GM19395 (cell line): ENCODE data around the gene MT1M.
"Not testable (repeated sequence)": the region's sequence is repeated elsewhere in the genome, so short reads cannot be mapped to it uniquely, and the experiment has no call there.

Source experiments
- ATAC-seq: cut with Tn5 transposase; IDR thresholded peaks from one replicate; pipeline ENCODE4 v1.9.1; 2021; ENCODE audit warnings: mild to moderate bottlenecking, moderate library complexity; ENCODE audit not compliant: unreplicated experiment

MT1M gene

DNA sequence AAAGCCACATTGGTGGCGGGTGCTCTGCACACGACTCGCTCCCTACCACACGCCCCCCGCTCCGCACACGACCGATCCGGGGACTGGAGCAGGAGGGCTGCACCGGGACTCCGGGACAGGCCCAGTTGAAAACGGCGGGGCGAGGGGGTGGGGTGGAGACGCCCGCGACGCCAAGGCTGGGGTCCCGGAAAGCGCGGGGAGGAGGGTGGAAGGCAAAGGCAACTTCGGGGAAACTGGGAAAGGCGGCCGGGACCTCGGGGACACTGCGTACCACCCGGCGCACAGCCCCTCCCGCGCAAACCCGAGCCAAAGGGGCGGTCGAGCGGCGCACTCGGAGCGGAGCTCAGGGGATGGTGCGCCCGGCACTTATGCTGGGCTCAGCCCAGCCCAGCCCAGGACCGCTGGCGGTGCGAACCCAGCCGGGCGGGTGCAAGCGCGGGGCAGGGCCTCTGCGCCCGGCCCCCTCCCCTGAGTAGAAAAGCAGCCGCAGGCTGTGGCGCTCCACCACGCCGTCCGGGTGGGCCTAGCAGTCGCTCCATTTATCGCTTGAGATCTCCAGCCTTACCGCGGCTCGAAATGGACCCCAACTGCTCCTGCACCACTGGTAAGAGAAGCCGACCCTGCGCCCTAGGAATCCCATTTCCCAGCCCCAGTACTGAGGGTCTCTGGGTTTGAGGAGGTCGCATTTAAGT lies at the start of gene MT1M:
Gene MT1M, plus strand, starts transcription at position 504 of the 692 bp plus-strand sequence. Its CDS starts 73 bp downstream, at position 577.
- no peak for ATAC-seq

DNA sequence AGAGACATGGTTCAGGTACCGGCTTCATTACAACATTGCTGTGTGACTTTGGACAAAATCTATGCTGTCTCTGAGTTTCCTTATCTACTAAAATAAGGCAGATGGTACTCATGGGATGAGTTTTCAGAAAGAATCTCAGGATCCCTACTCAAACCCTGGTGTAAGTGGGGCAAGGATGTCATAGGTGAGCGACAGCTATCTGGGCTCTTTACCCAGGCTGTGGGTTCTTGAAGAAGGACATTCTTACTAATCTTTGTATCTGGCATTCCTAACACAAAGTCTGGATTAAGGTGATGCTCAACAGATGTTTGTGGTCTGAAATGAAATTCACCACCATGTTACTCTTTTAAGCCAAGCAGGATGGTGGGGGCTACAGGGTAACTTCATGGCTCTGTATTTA lies 49.5 kb upstream of the MT1M start:
- ATAC-seq: not testable (repeated sequence)

DNA sequence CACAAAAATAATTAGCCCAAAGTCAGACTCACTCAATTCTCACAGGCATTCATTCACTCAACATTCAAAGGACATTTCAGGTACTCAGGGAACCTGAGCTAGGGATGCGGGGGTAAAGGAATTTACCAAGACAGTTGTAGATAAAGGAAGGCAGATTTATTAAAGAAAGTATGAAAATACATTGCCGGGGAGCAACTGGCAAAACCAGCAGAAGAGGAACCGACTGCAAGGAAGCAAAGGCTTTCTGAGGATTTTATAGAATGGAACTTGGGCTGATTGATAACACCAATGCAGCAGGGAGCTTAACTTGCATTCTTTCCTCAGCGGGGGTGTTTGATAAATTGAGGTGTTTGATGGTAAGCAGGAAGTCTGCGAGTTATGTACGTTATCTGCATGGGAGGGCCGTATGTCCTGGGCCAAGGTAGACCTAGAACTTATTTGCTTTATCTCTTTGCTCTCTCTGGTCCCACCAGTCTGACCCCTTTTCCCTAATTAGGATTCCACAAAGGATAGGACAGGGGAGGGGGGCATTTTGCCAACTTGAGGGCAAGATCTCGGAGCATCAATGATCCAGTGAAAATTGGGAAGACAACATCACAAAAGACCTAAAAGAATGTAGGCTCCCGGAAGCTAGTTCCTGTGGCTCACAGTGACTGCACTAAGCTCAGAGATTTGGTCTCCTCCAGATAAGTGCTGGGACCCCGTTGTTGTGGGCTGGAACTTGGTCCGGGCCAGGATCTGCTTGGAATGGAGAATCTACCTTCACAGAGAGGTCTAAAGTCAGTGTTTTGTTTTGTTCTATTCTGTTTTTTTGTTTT lies 48.9 kb upstream of the MT1M start:
- no peak for ATAC-seq

- ATAC-seq: no peak
Observed at GRCh38 chr16:56584276-56584675, 48.2 kb upstream of the MT1M start.

DNA sequence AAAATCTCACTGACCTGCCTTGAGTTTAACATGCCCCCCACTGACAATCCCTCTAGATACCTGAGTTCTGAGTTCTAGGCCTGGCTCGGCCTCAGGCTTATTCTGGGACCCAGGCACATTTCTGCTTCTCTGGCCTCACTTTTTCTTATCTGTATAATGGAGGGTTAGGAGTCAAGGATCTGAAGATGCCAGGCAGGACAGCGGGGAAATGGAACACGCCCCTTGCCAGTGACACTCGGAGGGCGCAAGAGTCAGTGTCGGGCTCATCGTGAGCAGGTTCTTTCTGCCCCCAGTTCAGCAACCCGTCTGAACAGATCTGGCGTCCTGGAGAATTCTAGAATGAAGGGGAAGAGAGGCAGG lies 43.7 kb upstream of the MT1M start:
- no peak for ATAC-seq

DNA sequence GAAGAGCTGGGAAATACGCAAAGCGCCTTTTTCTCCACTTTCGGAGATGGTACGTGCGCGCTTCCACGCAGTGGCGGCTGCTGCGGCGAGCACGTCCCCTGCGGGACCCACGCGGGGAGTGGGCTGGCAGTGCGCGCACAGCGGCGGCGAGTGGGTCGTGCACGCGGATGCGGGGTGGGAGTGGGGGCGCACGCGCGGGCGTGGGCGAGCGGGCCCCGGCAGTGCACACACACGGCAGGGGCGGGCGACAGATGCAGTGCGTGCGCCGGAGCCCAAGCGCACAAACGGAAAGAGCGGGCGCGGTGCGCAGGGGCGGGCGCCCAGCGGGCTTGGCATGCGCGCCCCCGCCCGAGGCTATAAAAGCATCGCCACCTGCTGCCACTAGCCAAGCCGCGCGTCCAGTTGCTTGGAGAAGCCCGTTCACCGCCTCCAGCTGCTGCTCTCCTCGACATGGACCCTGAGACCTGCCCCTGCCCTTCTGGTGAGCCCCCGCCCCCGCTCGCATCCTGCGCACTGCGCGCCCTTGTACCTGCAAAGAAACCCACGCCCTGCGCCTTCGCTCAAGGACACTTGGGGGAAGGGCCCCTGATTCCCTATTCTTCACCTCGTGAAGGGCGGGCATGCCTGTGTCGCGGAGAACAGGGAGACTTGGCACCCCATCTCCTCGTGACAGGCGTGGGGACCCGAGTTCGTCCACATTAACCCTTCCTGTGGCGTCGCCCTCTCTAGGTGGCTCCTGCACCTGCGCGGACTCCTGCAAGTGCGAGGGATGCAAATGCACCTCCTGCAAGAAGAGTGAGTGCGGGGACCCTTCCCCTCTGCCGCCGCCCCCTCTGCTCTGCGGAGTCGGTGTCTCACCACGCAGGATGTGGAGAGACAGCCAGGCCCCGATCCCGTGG lies 43.1 kb upstream of the MT1M start, which contains the start of gene MT3:
Gene MT3, plus strand, starts transcription at position 388 of the 899 bp plus-strand sequence. Its CDS starts 63 bp downstream, at position 451.
- ATAC-seq: no peak

- ATAC-seq: no peak
Observed at GRCh38 chr16:56591377-56592060, 40.9 kb upstream of the MT1M start.

- no peak for ATAC-seq
Observed at GRCh38 chr16:56593573-56594291, 38.7 kb upstream of the MT1M start.

DNA sequence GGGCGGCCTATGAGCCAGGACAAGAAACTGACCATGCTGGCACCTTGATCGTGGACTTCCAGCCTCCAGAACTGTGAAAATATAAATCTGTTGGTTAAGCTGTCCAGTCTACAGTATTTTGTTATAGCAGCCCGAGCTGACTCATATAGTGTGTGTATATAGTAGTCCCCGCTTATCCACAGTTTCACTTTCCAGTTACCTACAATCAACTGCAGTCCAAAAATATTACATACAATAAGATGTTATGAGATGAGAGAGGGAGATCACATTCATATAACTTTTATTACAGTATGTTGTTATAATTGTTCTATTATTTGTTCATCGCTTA lies 38.2 kb upstream of the MT1M start:
- no peak for ATAC-seq

DNA sequence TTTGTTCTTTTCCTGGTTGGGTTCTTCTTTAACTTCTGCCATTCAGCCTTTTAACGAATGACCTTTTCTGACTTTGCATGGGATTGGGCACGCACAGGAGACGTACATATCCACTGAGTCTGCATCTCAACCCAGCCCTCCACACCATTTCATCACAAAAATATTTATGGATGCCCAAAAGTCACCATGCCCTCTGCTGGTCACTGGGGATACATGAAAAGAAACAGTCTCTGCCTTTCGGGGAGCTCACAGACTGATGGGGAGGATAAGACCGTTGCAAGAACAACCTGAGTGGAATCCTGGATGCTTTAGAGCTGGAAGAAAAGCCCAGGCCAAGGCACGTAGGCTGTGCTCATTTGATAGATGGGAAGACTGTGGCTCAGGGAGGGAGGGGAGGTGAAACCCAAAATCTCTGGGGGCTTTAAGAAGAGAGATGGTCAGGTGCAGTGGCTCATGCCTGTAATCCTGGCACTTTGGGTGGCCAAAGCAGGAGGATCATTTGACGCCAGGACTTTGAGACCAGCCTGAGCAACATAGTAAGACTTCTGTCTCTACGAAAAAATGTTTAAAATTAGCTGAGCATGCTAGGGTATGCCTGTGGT lies 32.0 kb upstream of the MT1M start:
- ATAC-seq: no peak

- no peak for ATAC-seq
Observed at GRCh38 chr16:56601325-56601724, 31.1 kb upstream of the MT1M start.

- no peak for ATAC-seq
Observed at GRCh38 chr16:56603589-56603988, 28.9 kb upstream of the MT1M start.

DNA sequence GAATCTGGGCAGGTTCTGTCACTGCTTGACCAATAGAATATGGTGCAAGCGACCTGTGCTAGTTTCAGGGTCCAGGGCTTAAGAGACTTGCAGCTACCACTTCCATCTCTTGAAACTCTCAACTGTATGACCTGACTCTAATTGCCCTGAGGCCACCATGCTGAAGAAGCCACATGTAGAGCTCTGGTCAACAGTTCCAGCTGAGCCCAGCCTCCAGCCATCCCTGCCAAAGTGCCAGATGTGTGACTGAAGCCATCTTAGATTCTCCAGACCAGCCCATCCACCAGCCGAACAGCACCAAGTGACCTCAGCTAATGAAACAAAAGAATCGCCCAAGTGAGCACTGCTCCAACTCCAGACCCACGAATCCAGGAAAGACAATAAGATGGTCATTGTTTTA lies 27.5 kb upstream of the MT1M start:
- ATAC-seq: no peak

- no peak for ATAC-seq
Observed at GRCh38 chr16:56605475-56605874, 27.0 kb upstream of the MT1M start.

- no peak for ATAC-seq
Observed at GRCh38 chr16:56606071-56606475, 26.4 kb upstream of the MT1M start.

- no peak for ATAC-seq
Observed at GRCh38 chr16:56606476-56607108, 25.9 kb upstream of the MT1M start.

- no peak for ATAC-seq
Observed at GRCh38 chr16:56607109-56607618, 25.3 kb upstream of the MT1M start.

DNA sequence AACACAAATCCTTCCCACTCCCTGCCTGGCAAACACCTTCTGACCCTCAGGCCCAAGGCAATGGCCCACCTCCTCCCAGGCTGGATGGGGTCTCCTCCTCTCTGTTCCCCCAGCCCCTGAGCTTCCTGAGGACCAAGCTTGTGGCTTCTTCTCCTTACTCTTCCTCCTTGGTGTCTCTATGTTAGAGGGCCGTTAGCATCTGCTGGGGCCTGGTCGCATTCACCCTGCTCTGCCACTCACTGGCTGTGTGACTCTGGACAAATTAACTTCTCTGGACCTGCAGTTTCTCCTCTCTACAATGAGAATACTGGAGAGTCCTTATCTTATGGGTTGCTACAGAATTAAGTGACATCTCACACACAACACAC lies 24.8 kb upstream of the MT1M start:
- no peak for ATAC-seq
